Spleen (tissue), 11 donors: ENCODE data around the gene FHIT. TPM values are rescaled to one million over a fixed set of nuclear protein-coding genes. Genes with fewer than 3 reads are reported as not detected.
"Not testable (repeated sequence)": the region's sequence is repeated elsewhere in the genome, so short reads cannot be mapped to it uniquely, and the experiment has no call there.

Experiments
- DNase-seq: peaks from one replicate; pipeline ENCODE4 v3.0.0-alpha.2; 2020
- H3K27ac ChIP-seq, 8 donors: fragments of 200-600 bp; sonication (generic) in 7 of 8; 1 replicate in 4 of 8; 2 replicates in 4 of 8; pipeline versions ENCODE4 v1.5.0 to v1.8.0; 2016 to 2021; ENCODE audit warnings: inconsistent platforms in 4 of 8, mild to moderate bottlenecking in 4 of 8, moderate library complexity in 1 of 8
- H3K27me3 ChIP-seq, 7 donors: fragments of 200-600 bp; sonication (generic) in 6 of 7; replicated peaks in 1 of 7; 1 replicate in 4 of 7; 2 replicates in 3 of 7; pipeline versions ENCODE4 v1.5.0 to v1.8.0; 2016 to 2021; ENCODE audit warnings: inconsistent platforms in 3 of 7, mild to moderate bottlenecking in 1 of 7
- H3K36me3 ChIP-seq, 6 donors: fragments of 200-600 bp; sonication (generic) in 5 of 6; 1 replicate in 4 of 6; 2 replicates in 2 of 6; pipeline versions ENCODE4 v1.5.0 to v1.8.0; 2016 to 2021; ENCODE audit warnings: inconsistent platforms in 2 of 6
- H3K4me1 ChIP-seq, 6 donors: fragments of 200-600 bp; sonication (generic) in 5 of 6; 1 replicate in 3 of 6; 2 replicates in 3 of 6; pipeline versions ENCODE4 v1.5.0 to v1.8.0; 2016 to 2021; ENCODE audit warnings: inconsistent platforms in 3 of 6
- H3K4me3 ChIP-seq, 8 donors: fragments of 200-600 bp; sonication (generic) in 7 of 8; 1 replicate in 4 of 8; 2 replicates in 4 of 8; pipeline versions ENCODE4 v1.5.0 to v1.8.0; 2016 to 2021; ENCODE audit warnings: inconsistent platforms in 4 of 8, mild to moderate bottlenecking in 4 of 8, moderate library complexity in 2 of 8
- H3K9me3 ChIP-seq, 8 donors: fragments of 200-600 bp; sonication (generic) in 7 of 8; 1 replicate in 4 of 8; 2 replicates in 4 of 8; pipeline versions ENCODE4 v1.5.0 to v1.8.0; 2016 to 2021; ENCODE audit warnings: inconsistent platforms in 4 of 8
- CTCF ChIP-seq, 11 experiments: fragments of 200-600 bp in 7 of 11; fragments of 450-650 bp in 4 of 11; sonication (generic) in 4 of 11; IDR thresholded peaks in 8 of 11; conservative IDR thresholded peaks in 3 of 11; 1 replicate in 7 of 11; 2 replicates in 4 of 11; pipeline versions ENCODE4 v1.4.0 to v1.8.0; 2016 to 2021; ENCODE audit warnings: antibody characterized with exemption in 11 of 11, inconsistent platforms in 4 of 11, mild to moderate bottlenecking in 1 of 11
- POLR2A ChIP-seq, 3 donors: fragments of 450-650 bp; IDR thresholded peaks; one replicate each; pipeline ENCODE4 v1.5.1; 2017; ENCODE audit warnings: antibody characterized with exemption in 3 of 3, mild to moderate bottlenecking in 1 of 3
- POLR2AphosphoS5 ChIP-seq, 3 donors: sonication (generic); formaldehyde crosslinking; IDR thresholded peaks; one replicate each; pipeline ENCODE4 v1.5.1; 2017; ENCODE audit warnings: antibody characterized with exemption in 3 of 3
- WGBS, 5 donors: extraction: QIAGEN DNeasy Blood & Tissue Kit in 3 of 5; methylation state at CpG; one replicate each; pipeline versions ENCODE4 v1.1.5 to v1.1.7; 2013 to 2018; 5-methylcytosine and 5-hydroxymethylcytosine counted together
- intact Hi-C: fragments of 100-400 bp; cut with DNase I; formaldehyde crosslinking; loops from one replicate; pipeline ENCODE4 v1.15.0; 2023; ENCODE audit warnings: low total_unique reads
- polyA plus RNA-seq, 3 donors: library from polyadenylated mRNA; stranded (reverse); fragments of 200-250 nt; gene quantifications; one replicate each; pipeline ENCODE4 v1.2.1, GENCODE V29; 2013
- total RNA-seq, 7 donors: library from RNA; depleted of rRNA in 3 of 7; stranded (reverse); fragments of >200 nt in 3 of 7; fragmentation: NEBNext Ultra II Directional in 4 of 7; extraction: Animal tissue kit (Norgen Biotek cat#: 25700) in 4 of 7; gene quantifications; one replicate each; pipeline versions ENCODE4 v1.1.0 to v1.2.1, GENCODE V29; 2016 to 2021
- donor health status: healthy with polysubstance abuse.
- donor health status: DM: no; HTN: no; CAD: no; lungs with moderate emphysema.
- donor health status: DM: no; HTN: no; CAD: no.
- donor health status: Bipolar disorder and iron deficiency.
- donor health status: healthy.
- donor health status: DM: no; HTN: no; CAD: no.
- donor health status: DM: yes; HTN: yes; CAD: no.

FHIT gene
- total and polyA plus RNA-seq, 10 donors, result 4.1 to 23.1 (median 12.2) TPM

GRCh38 chr3:61029194-61029593 lies 222.1 kb downstream of the FHIT start:
- Histone ChIP-seq H3K4me1 (no peaks in the 10 kb centered on the region), H3K36me3 (no peaks in the 10 kb centered on the region), H3K9me3 (peaks cover 0 to 5% (median 1%) of the 10 kb centered on the region in 8 donors), H3K27me3 (no peaks in the 10 kb centered on the region), H3K4me3 (no peak overlapping the region), H3K27ac (no peak overlapping the region)
- TF ChIP-seq CTCF (IDR thresholded peaks at IDR 0.05 in 8 of 11, conservative IDR thresholded peaks at IDR 0.05 in 3 of 11) (no peak), POLR2AphosphoS5 (IDR thresholded peaks at IDR 0.05) (no peak), POLR2A (IDR thresholded peaks at IDR 0.05) (no peak)
- intact Hi-C loops, result no loop called here
- 80 to 89% (median 86%) methylated on average over 5 of the region's 5 CpGs for WGBS, 5 donors
- DNase-seq, result no peak

- Histone ChIP-seq H3K4me3 (no peak overlapping the region), H3K27me3 (no peaks in the 10 kb centered on the region), H3K36me3 (no peaks in the 10 kb centered on the region), H3K27ac (no peak overlapping the region), H3K4me1 (peaks cover 0 to 4% (median 0%) of the 10 kb centered on the region in 6 donors), H3K9me3 (peaks cover 0 to 31% (median 15%) of the 10 kb centered on the region in 8 donors)
- DNase-seq, result no peak
- intact Hi-C loops, result no loop called here
- WGBS, 5 donors, result 45 to 99% (median 91%) methylated on average over 1 of the region's 1 CpG
- TF ChIP-seq POLR2AphosphoS5 (IDR thresholded peaks at IDR 0.05) (no peak), POLR2A (IDR thresholded peaks at IDR 0.05) (no peak), CTCF (IDR thresholded peaks at IDR 0.05 in 8 of 11, conservative IDR thresholded peaks at IDR 0.05 in 3 of 11) (no peak)
These were observed 232.4 kb downstream of the FHIT start for GRCh38 chr3:61018807-61019206.

GRCh38 chr3:61017028-61017427 lies 234.2 kb downstream of the FHIT start:
- H3K27me3 ChIP-seq, H3K4me1 ChIP-seq, H3K27ac ChIP-seq, intact Hi-C loops, H3K36me3 ChIP-seq, DNase-seq, H3K4me3 ChIP-seq: not testable (repeated sequence)
- peaks cover 0 to 17% (median 8%) of the 10 kb centered on the region in 8 donors for H3K9me3 ChIP-seq
- WGBS, 5 donors, result 86 to 98% (median 93%) methylated on average over 6 of the region's 6 CpGs

GRCh38 chr3:61015859-61016258 lies 235.4 kb downstream of the FHIT start:
- Histone ChIP-seq H3K4me3 (no peak overlapping the region), H3K27me3 (no peaks in the 10 kb centered on the region), H3K27ac (peak overlapping the region in 4 of 8 donors; percentile 1 to 42 (median 10)), H3K9me3 (peaks cover 0 to 11% (median 2%) of the 10 kb centered on the region in 8 donors), H3K4me1 (peaks cover 0 to 4% (median 0%) of the 10 kb centered on the region in 6 donors), H3K36me3 (no peaks in the 10 kb centered on the region)
- no peak for DNase-seq
- TF ChIP-seq POLR2AphosphoS5 (IDR thresholded peaks at IDR 0.05) (no peak), CTCF (IDR thresholded peaks at IDR 0.05 in 8 of 11, conservative IDR thresholded peaks at IDR 0.05 in 3 of 11) (no peak), POLR2A (IDR thresholded peaks at IDR 0.05) (no peak)
- intact Hi-C loops, result no loop called here
- WGBS, 5 donors, result 53 to 91% (median 67%) methylated on average over 1 of the region's 1 CpG

- TF ChIP-seq CTCF (IDR thresholded peaks at IDR 0.05 in 8 of 11, conservative IDR thresholded peaks at IDR 0.05 in 3 of 11) (no peak), POLR2A (IDR thresholded peaks at IDR 0.05) (no peak), POLR2AphosphoS5 (IDR thresholded peaks at IDR 0.05) (no peak)
- Histone ChIP-seq H3K36me3 (no peaks in the 10 kb centered on the region), H3K9me3 (peaks cover 0 to 6% (median 0%) of the 10 kb centered on the region in 8 donors), H3K4me1 (peaks cover 0 to 4% (median 0%) of the 10 kb centered on the region in 6 donors), H3K4me3 (no peak overlapping the region), H3K27ac (peak overlapping the region in 3 of 8 donors; percentile 1 to 42 (median 6)), H3K27me3 (no peaks in the 10 kb centered on the region)
- intact Hi-C loops, result no loop called here
- no peak for DNase-seq
- 74 to 92% (median 84%) methylated on average over 2 of the region's 2 CpGs for WGBS, 5 donors
These were observed 235.8 kb downstream of the FHIT start for GRCh38 chr3:61015408-61015807.
